ENCODE results near the gene FYB1. TPM values are rescaled to one million over a fixed set of nuclear protein-coding genes. Genes with fewer than 3 reads are reported as not detected.

FYB1 gene, protein sequence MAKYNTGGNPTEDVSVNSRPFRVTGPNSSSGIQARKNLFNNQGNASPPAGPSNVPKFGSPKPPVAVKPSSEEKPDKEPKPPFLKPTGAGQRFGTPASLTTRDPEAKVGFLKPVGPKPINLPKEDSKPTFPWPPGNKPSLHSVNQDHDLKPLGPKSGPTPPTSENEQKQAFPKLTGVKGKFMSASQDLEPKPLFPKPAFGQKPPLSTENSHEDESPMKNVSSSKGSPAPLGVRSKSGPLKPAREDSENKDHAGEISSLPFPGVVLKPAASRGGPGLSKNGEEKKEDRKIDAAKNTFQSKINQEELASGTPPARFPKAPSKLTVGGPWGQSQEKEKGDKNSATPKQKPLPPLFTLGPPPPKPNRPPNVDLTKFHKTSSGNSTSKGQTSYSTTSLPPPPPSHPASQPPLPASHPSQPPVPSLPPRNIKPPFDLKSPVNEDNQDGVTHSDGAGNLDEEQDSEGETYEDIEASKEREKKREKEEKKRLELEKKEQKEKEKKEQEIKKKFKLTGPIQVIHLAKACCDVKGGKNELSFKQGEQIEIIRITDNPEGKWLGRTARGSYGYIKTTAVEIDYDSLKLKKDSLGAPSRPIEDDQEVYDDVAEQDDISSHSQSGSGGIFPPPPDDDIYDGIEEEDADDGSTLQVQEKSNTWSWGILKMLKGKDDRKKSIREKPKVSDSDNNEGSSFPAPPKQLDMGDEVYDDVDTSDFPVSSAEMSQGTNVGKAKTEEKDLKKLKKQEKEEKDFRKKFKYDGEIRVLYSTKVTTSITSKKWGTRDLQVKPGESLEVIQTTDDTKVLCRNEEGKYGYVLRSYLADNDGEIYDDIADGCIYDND
- total RNA-seq: 74.1 TPM

DNA sequence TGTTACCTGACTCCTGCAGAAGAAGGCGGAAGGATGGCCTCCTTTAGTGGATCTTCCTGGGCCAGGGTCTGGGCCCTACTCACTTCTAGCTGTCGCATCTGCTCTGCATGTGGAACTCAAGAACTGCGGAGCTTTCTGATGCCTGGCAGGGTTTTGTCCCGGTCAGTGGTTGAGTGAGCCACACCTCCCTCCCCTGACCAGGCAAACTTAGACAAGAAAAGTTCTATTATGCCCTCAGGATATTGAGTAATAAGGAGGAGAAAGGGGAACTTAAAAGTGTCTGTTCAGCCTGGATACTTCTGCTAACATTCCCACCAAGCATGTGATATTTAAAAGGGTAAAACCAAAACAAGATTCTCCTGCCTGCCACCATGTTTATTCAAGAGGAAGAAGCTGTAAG lies at the start of gene FYB1:
Gene FYB1, minus strand, starts transcription at position 127 of the 400 bp plus-strand sequence. CDS start 16,603 bp downstream, outside the sequence.
- no peak within 1 kb of the TSS for H3K27ac ChIP-seq

DNA sequence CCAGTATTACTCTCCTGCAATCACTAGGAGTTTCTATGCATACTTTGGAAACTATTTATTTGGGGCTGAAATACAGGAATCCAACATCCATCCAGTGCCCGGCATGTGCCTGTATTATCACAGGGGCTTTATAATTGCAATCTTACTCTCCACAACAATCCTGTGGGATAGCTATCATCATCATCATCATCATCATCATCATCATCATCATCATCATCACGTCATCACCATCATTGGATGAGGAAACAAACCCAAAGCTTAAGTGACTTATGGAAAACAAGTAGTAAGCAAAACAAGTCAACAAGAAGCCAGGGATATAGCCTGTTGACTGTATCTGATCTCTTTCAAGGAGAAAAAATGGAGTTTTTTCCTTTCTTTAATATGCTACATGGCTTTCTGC lies 47.8 kb upstream of the FYB1 start:
- Histone ChIP-seq H3K27ac (no peak overlapping the region), H3K9me3 (no peaks in the 10 kb centered on the region), H3K27me3 (no peaks in the 10 kb centered on the region), H3K4me3 (no peak overlapping the region), H3K4me1 (no peaks in the 10 kb centered on the region), H3K36me3 (no peaks in the 10 kb centered on the region)
- TF ChIP-seq, protein P1, sequence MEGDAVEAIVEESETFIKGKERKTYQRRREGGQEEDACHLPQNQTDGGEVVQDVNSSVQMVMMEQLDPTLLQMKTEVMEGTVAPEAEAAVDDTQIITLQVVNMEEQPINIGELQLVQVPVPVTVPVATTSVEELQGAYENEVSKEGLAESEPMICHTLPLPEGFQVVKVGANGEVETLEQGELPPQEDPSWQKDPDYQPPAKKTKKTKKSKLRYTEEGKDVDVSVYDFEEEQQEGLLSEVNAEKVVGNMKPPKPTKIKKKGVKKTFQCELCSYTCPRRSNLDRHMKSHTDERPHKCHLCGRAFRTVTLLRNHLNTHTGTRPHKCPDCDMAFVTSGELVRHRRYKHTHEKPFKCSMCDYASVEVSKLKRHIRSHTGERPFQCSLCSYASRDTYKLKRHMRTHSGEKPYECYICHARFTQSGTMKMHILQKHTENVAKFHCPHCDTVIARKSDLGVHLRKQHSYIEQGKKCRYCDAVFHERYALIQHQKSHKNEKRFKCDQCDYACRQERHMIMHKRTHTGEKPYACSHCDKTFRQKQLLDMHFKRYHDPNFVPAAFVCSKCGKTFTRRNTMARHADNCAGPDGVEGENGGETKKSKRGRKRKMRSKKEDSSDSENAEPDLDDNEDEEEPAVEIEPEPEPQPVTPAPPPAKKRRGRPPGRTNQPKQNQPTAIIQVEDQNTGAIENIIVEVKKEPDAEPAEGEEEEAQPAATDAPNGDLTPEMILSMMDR (IDR thresholded peaks at IDR 0.05): no peak
- no peak for DNase-seq (ENCODE audit: low spot score in 2 of 2)
- intact Hi-C loops (cut with DNase I): no loop called here

More for the DNA sequence above, at the start of gene FYB1:
- Histone ChIP-seq H3K4me1 (no peaks in the 10 kb centered on the region), H3K36me3 (no peaks in the 10 kb centered on the region), H3K27me3 (no peaks in the 10 kb centered on the region), H3K9me3 (no peaks in the 10 kb centered on the region), H3K4me3 (peak within 1 kb of the TSS in 1 of 2 donors; percentile 5)
- DNase-seq (ENCODE audit: low spot score in 2 of 2): no peak
- TF ChIP-seq, protein P1 (IDR thresholded peaks at IDR 0.05): no peak
- intact Hi-C loops (cut with DNase I): loop anchor here (10.0 kb wide), 1 partner anchor 225 kb away; no protein-coding TSS in a partner anchor

DNA sequence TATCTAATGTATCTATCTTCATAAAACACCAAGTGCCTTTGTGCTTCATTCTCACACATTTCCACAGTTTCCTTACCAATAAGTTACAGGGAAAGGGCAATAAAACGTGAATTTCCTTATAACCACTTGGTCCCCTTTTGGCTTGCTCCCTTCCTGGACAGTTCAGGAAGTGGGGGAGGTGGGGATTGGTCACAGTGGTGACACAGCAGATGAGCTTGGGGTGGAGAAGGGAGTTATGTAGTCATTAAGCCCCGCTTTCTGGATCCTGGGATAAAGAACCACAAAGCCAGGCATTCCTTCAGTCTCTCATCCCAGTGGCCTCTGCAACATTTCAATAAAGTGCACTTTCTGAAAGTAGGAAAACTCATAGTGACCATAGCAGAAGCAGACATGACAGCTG lies 47.1 kb upstream of the FYB1 start:
- TF ChIP-seq, protein P1 (IDR thresholded peaks at IDR 0.05): no peak
- H3K4me3 ChIP-seq: no peak overlapping the region
- H3K9me3 ChIP-seq: no peaks in the 10 kb centered on the region
- no peaks in the 10 kb centered on the region for H3K4me1 ChIP-seq
- H3K27ac ChIP-seq: no peak overlapping the region
- intact Hi-C loops (cut with DNase I): no loop called here
- no peaks in the 10 kb centered on the region for H3K36me3 ChIP-seq
- no peak for DNase-seq (ENCODE audit: low spot score in 2 of 2)
- no peaks in the 10 kb centered on the region for H3K27me3 ChIP-seq

DNA sequence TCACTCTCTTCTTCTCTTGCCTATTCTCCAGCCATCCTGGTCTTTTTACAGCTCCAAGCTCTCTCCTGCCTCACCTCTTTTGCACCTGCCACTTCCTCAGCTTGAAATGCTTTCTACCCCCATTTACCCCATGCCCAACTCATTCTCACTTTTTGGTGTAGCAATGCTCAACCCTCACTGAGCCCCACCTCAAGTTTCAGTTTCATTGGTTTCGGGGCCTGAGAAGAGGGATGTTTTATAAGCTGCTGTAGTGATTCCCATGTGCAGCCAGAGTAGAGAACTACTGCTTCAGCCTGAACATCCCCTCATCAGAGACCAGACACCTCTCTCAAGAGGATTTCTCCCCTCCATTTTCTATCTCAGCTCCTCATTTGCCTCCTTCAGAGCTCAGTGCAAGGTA lies 45.2 kb upstream of the FYB1 start:
- no peaks in the 10 kb centered on the region for H3K27me3 ChIP-seq
- no peak overlapping the region for H3K27ac ChIP-seq
- no peak overlapping the region for H3K4me3 ChIP-seq
- no peaks in the 10 kb centered on the region for H3K9me3 ChIP-seq
- TF ChIP-seq, protein P1 (IDR thresholded peaks at IDR 0.05): no peak
- H3K4me1 ChIP-seq: no peaks in the 10 kb centered on the region
- intact Hi-C loops (cut with DNase I): no loop called here
- no peak for DNase-seq (ENCODE audit: low spot score in 2 of 2)
- no peaks in the 10 kb centered on the region for H3K36me3 ChIP-seq

DNA sequence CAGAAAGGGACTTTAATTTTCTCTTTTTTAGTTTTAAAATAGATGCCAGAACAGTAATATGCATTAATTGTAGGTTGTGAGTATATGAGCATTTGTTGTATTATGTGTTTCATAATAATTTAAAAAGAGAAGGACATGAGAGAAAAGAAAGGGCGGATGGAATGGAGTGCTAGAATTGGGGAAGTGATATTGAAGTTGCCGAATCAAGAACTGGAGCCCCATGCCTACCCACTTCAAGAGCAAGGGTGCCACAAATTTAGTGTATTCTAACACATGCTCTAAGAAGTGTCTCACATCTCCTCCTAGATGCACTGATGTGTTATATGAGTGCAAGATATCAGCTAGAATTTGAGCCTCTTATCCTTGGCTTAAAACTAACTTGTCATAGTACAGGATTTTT lies 43.6 kb upstream of the FYB1 start:
- Histone ChIP-seq H3K27me3 (no peaks in the 10 kb centered on the region), H3K36me3 (no peaks in the 10 kb centered on the region), H3K4me3 (no peak overlapping the region), H3K4me1 (no peaks in the 10 kb centered on the region), H3K27ac (no peak overlapping the region), H3K9me3 (no peaks in the 10 kb centered on the region)
- intact Hi-C loops (cut with DNase I): no loop called here
- DNase-seq (ENCODE audit: low spot score in 2 of 2): no peak
- TF ChIP-seq, protein P1 (IDR thresholded peaks at IDR 0.05): no peak
